ENCODE data around the gene CDON.

Gene CDON

DNA sequence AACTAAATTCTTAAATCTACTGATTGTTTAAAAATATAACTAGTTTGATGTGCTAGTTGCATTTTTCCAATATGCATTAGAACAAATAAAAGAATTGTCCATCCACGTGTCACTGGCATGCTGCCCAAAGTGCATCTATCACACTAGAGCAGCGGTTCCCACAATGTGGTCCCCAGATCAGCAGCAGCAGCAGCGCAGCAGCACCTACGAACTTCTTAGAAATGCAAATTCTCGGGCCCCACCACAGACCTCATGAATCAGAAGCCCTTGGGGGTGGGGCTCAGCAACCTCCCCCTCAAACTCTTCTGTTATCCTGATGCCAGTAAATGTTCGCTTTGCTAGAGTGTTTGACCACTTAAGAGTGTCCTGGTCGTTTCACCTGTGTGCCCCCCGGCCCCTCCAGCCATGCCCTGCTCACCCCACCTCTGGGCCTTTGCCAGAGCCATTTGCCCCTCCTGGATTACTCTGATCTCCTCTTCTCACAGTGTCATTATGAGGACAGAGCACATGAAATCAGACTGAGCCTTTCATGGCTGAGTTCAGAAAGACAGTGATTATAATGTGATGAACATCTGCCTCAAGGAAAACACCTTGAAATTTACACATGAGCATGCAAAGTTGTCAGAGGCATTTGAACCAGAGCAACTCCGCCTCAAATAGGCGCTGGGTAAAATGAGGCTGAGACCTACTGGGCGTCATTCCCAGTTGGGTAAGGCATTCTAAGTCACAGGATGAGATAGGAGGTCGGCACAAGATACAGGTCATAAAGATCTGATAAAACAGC lies 129.4 kb downstream of the CDON start:
- no peaks in the 10 kb centered on the region for H3K9me2 ChIP-seq (ENCODE audit: low read depth, low read length)
- no peaks in the 10 kb centered on the region for H3K4me1 ChIP-seq (ENCODE audit: insufficient read depth, low read length, severe bottlenecking)
- no peak overlapping the region for H3K4me2 ChIP-seq (ENCODE audit: low read length)
- no peaks in the 10 kb centered on the region for H3F3A ChIP-seq (ENCODE audit: insufficient read depth, low read length)
- no peaks in the 10 kb centered on the region for H3K79me2 ChIP-seq (ENCODE audit: insufficient read depth, low read length)
- no peak overlapping the region for H3K4me3 ChIP-seq (ENCODE audit: low read depth, low read length, poor library complexity, severe bottlenecking)
- TF ChIP-seq EZH2 (IDR thresholded peaks at IDR 0.05; ENCODE audit: borderline replicate concordance, low read length) = no peak
- TF ChIP-seq, protein P1, sequence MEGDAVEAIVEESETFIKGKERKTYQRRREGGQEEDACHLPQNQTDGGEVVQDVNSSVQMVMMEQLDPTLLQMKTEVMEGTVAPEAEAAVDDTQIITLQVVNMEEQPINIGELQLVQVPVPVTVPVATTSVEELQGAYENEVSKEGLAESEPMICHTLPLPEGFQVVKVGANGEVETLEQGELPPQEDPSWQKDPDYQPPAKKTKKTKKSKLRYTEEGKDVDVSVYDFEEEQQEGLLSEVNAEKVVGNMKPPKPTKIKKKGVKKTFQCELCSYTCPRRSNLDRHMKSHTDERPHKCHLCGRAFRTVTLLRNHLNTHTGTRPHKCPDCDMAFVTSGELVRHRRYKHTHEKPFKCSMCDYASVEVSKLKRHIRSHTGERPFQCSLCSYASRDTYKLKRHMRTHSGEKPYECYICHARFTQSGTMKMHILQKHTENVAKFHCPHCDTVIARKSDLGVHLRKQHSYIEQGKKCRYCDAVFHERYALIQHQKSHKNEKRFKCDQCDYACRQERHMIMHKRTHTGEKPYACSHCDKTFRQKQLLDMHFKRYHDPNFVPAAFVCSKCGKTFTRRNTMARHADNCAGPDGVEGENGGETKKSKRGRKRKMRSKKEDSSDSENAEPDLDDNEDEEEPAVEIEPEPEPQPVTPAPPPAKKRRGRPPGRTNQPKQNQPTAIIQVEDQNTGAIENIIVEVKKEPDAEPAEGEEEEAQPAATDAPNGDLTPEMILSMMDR (IDR thresholded peaks at IDR 0.05; ENCODE audit: low read length) = no peak
- no peak overlapping the region for H3K9ac ChIP-seq (ENCODE audit: low read length)
- no peak overlapping the region for H3K27ac ChIP-seq (ENCODE audit: low read depth, low read length, poor library complexity, severe bottlenecking)
- no peaks in the 10 kb centered on the region for H3K36me3 ChIP-seq (ENCODE audit: insufficient read depth, low read length)
- no peak overlapping the region for H2AFZ ChIP-seq (ENCODE audit: low read length)
- H4K20me1 ChIP-seq (ENCODE audit: insufficient read depth, low read length) = no peaks in the 10 kb centered on the region
- no peaks in the 10 kb centered on the region for H3K27me3 ChIP-seq (ENCODE audit: insufficient read depth, low read length)
- H3K9me3 ChIP-seq (ENCODE audit: low read length) = no peaks in the 10 kb centered on the region

DNA sequence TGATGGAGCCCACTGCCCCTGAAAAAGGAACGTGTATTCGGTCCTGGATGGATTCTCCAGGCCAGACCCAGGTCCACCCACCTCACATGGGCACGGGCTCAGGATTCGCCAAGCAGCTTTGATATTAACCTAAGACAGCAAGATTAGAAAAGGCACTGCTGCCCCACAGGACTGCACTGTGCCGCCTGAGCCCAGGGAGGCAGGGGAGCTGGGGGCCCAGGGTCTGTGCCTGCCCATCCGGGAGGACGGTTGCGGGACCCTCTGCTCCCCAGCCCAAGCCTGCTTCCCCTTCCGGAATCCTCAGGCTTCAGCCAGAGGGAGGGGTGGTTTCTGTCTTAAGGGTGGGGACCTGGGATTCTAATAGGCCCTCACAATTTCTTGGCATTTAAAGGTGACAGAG lies 130.4 kb downstream of the CDON start:
- no peak overlapping the region for H2AFZ ChIP-seq (ENCODE audit: low read length)
- H4K20me1 ChIP-seq (ENCODE audit: insufficient read depth, low read length) = no peaks in the 10 kb centered on the region
- H3K27me3 ChIP-seq (ENCODE audit: insufficient read depth, low read length) = no peaks in the 10 kb centered on the region
- no peaks in the 10 kb centered on the region for H3K4me1 ChIP-seq (ENCODE audit: insufficient read depth, low read length, severe bottlenecking)
- no peaks in the 10 kb centered on the region for H3K9me2 ChIP-seq (ENCODE audit: low read depth, low read length)
- H3F3A ChIP-seq (ENCODE audit: insufficient read depth, low read length) = no peaks in the 10 kb centered on the region
- H3K79me2 ChIP-seq (ENCODE audit: insufficient read depth, low read length) = no peaks in the 10 kb centered on the region
- H3K9ac ChIP-seq (ENCODE audit: low read length) = no peak overlapping the region
- TF ChIP-seq EZH2 (IDR thresholded peaks at IDR 0.05; ENCODE audit: borderline replicate concordance, low read length) = no peak
- TF ChIP-seq, protein P1 (IDR thresholded peaks at IDR 0.05; ENCODE audit: low read length) = no peak
- no peaks in the 10 kb centered on the region for H3K36me3 ChIP-seq (ENCODE audit: insufficient read depth, low read length)
- no peak overlapping the region for H3K4me2 ChIP-seq (ENCODE audit: low read length)
- H3K4me3 ChIP-seq (ENCODE audit: low read depth, low read length, poor library complexity, severe bottlenecking) = no peak overlapping the region
- H3K27ac ChIP-seq (ENCODE audit: low read depth, low read length, poor library complexity, severe bottlenecking) = no peak overlapping the region
- H3K9me3 ChIP-seq (ENCODE audit: low read length) = no peaks in the 10 kb centered on the region

DNA sequence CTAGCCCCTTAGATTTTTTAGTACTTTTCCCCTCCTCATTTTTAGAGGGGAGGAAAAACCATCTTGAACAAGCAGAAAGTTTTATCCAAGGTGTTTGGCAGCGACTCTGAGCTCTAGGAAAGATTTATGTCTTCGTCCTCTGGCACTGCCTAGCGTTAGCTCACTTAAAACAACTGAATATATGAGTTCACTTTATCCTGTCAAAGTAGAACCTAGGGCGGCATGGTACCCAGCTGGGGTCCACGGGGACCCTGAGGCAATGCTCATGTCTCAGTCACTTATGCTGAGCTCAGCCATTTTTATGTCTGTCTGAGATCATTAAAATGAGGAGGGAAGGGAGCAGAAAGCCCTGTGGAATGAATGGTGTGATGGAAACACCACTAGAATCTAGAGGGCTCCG lies 131.0 kb downstream of the CDON start:
- no peaks in the 10 kb centered on the region for H3K4me1 ChIP-seq (ENCODE audit: insufficient read depth, low read length, severe bottlenecking)
- H3F3A ChIP-seq (ENCODE audit: insufficient read depth, low read length) = no peaks in the 10 kb centered on the region
- TF ChIP-seq, protein P1 (IDR thresholded peaks at IDR 0.05; ENCODE audit: low read length) = no peak
- no peak for TF ChIP-seq EZH2 (IDR thresholded peaks at IDR 0.05; ENCODE audit: borderline replicate concordance, low read length)
- no peaks in the 10 kb centered on the region for H4K20me1 ChIP-seq (ENCODE audit: insufficient read depth, low read length)
- H3K9me2 ChIP-seq (ENCODE audit: low read depth, low read length) = no peaks in the 10 kb centered on the region
- no peak overlapping the region for H3K4me3 ChIP-seq (ENCODE audit: low read depth, low read length, poor library complexity, severe bottlenecking)
- H3K79me2 ChIP-seq (ENCODE audit: insufficient read depth, low read length) = no peaks in the 10 kb centered on the region
- H3K9ac ChIP-seq (ENCODE audit: low read length) = no peak overlapping the region
- no peaks in the 10 kb centered on the region for H3K36me3 ChIP-seq (ENCODE audit: insufficient read depth, low read length)
- H3K9me3 ChIP-seq (ENCODE audit: low read length) = no peaks in the 10 kb centered on the region
- H3K27me3 ChIP-seq (ENCODE audit: insufficient read depth, low read length) = no peaks in the 10 kb centered on the region
- H3K4me2 ChIP-seq (ENCODE audit: low read length) = no peak overlapping the region
- no peak overlapping the region for H2AFZ ChIP-seq (ENCODE audit: low read length)
- no peak overlapping the region for H3K27ac ChIP-seq (ENCODE audit: low read depth, low read length, poor library complexity, severe bottlenecking)
